Natural killer cell (primary cell): ENCODE measurements around the gene SASS6. TPM values are rescaled to one million over a fixed set of nuclear protein-coding genes. Genes with fewer than 3 reads are reported as not detected.

Experiments used
- ATAC-seq, 3 donors: fragments of 150-1000 bp in 2 of 3; fragments of 200-7000 bp in 1 of 3; cut with Tn5 transposase; 1 replicate in 1 of 3; 2 replicates in 2 of 3; pipeline ENCODE4 v1.10.0; 2021; ENCODE audit warnings: mild to moderate bottlenecking in 2 of 3, moderate library complexity in 2 of 3
- DNase-seq, 2 donors: peaks; one replicate each; pipeline versions ENCODE4 v3.0.0 to v3.0.0-alpha.2; 2013 to 2021; ENCODE audit warnings: mixed read lengths in 1 of 2
- H3K27ac ChIP-seq: one replicate; pipeline ENCODE4 v1.5.1; 2013; ENCODE audit warnings: mild to moderate bottlenecking, low read length
- H3K27me3 ChIP-seq: one replicate; pipeline ENCODE4 v1.6.1; 2013; ENCODE audit warnings: low read length; ENCODE audit not compliant: control insufficient read depth, insufficient read depth
- H3K36me3 ChIP-seq: one replicate; pipeline ENCODE4 v1.6.1; 2013; ENCODE audit warnings: low read length; ENCODE audit not compliant: control insufficient read depth, insufficient read depth
- H3K4me1 ChIP-seq: one replicate; pipeline ENCODE4 v1.6.1; 2013; ENCODE audit warnings: low read length; ENCODE audit not compliant: control insufficient read depth, insufficient read depth
- H3K4me3 ChIP-seq: one replicate; pipeline ENCODE4 v1.5.1; 2013; ENCODE audit warnings: low read length
- H3K9me3 ChIP-seq: one replicate; pipeline ENCODE4 v1.6.1; 2013; ENCODE audit warnings: low read length; ENCODE audit not compliant: control insufficient read depth, insufficient read depth
- H3K27ac Mint-ChIP-seq, 2 donors: one replicate each; pipeline ENCODE4 v1.8.0; 2022; ENCODE audit warnings: mild to moderate bottlenecking in 2 of 2, mixed read lengths in 2 of 2, moderate library complexity in 1 of 2
- H3K27me3 Mint-ChIP-seq, 2 donors: one replicate each; pipeline ENCODE4 v1.8.0; 2022; ENCODE audit warnings: low read depth in 2 of 2, mixed read lengths in 2 of 2
- H3K36me3 Mint-ChIP-seq: one replicate; pipeline ENCODE4 v1.8.0; 2022; ENCODE audit warnings: mixed read lengths
- H3K4me1 Mint-ChIP-seq, 2 donors: one replicate each; pipeline ENCODE4 v1.8.0; 2022; ENCODE audit warnings: mixed read lengths in 2 of 2
- H3K4me3 Mint-ChIP-seq: one replicate; pipeline ENCODE4 v1.8.0; 2022; ENCODE audit warnings: mild to moderate bottlenecking, moderate library complexity, mixed read lengths
- H3K9me3 Mint-ChIP-seq, 2 donors: one replicate each; pipeline ENCODE4 v1.8.0; 2022; ENCODE audit warnings: mixed read lengths in 2 of 2
- CTCF ChIP-seq: fragments of 200-600 bp; IDR thresholded peaks from one replicate; pipeline ENCODE4 v1.8.0; 2022; ENCODE audit warnings: antibody characterized with exemption
- WGBS: methylation state at CpG from one replicate; pipeline ENCODE4 v1.1.7; 2013; ENCODE audit warnings: missing lambda C conversion rate; ENCODE audit not compliant: insufficient coverage; 5-methylcytosine and 5-hydroxymethylcytosine counted together
- intact Hi-C: fragments of 100-400 bp; cut with micrococcal nuclease; formaldehyde crosslinking; loops from one replicate; pipeline ENCODE4 v1.14.2; 2022
- total RNA-seq, 4 donors: library from RNA; stranded (reverse); fragments of 120-200 nt in 1 of 4; gene quantifications; one replicate each; pipeline versions ENCODE4 v1.2.3 to v1.2.4, GENCODE V29; 2013 to 2022

The SASS6 gene
- total RNA-seq, 3 donors from 2014 or later (not counting 1 experiment from before 2014, with no cell fraction given) = 5.3 to 6.2 (median 5.6) TPM

- H3K4me3 Mint-ChIP-seq = no peak overlapping the region
- no peak for TF ChIP-seq CTCF
- H3K27me3 Mint-ChIP-seq = no peaks in the 10 kb centered on the region
- no peaks in the 10 kb centered on the region for H3K9me3 Mint-ChIP-seq
- Histone ChIP-seq H3K4me3 (no peak overlapping the region), H3K4me1 (peaks cover 5% of the 10 kb centered on the region), H3K9me3 (no peaks in the 10 kb centered on the region), H3K36me3 (no peaks in the 10 kb centered on the region), H3K27me3 (no peaks in the 10 kb centered on the region), H3K27ac (no peak overlapping the region)
- H3K36me3 Mint-ChIP-seq = no peaks in the 10 kb centered on the region
- peaks cover 28 to 35% of the 10 kb centered on the region in 2 donors for H3K4me1 Mint-ChIP-seq
- WGBS = 88% methylated on average over 1 of the region's 1 CpG
- no peak for ATAC-seq
- DNase-seq = no peak
- intact Hi-C loops = loop anchor here (2.0 to 10.0 kb wide), 4 partner anchors 66 to 860 kb away; partner anchors contain the start of genes DBT, EXTL2, RTCA and SLC30A7
- H3K27ac Mint-ChIP-seq = peak overlapping the region; percentile 10 to 68
Observed at GRCh38 chr1:100035214-100035613, 97.5 kb downstream of the SASS6 start.

- DNase-seq (peak in 1 of 2 donors; percentile 60), ATAC-seq (peak in 1 of 3 donors; percentile 22)
- peaks cover 23 to 29% of the 10 kb centered on the region in 2 donors for H3K4me1 Mint-ChIP-seq
- H3K36me3 ChIP-seq = no peaks in the 10 kb centered on the region
- H3K27me3 ChIP-seq = no peaks in the 10 kb centered on the region
- H3K4me3 ChIP-seq = no peak overlapping the region
- TF ChIP-seq CTCF = peak; percentile 64
- no peaks in the 10 kb centered on the region for H3K9me3 Mint-ChIP-seq
- H3K27ac ChIP-seq = no peak overlapping the region
- intact Hi-C loops = loop anchor here (1.0 to 10.0 kb wide), 3 partner anchors 66 to 860 kb away; partner anchors contain the start of genes EXTL2, SLC30A7 and SLC35A3
- H3K4me1 ChIP-seq = peaks cover 5% of the 10 kb centered on the region
- no peak overlapping the region for H3K4me3 Mint-ChIP-seq
- peak overlapping the region; percentile 10 to 27 for H3K27ac Mint-ChIP-seq
- H3K9me3 ChIP-seq = no peaks in the 10 kb centered on the region
- H3K36me3 Mint-ChIP-seq = no peaks in the 10 kb centered on the region
- no peaks in the 10 kb centered on the region for H3K27me3 Mint-ChIP-seq
Observed at GRCh38 chr1:100034470-100034869, 98.3 kb downstream of the SASS6 start.

Other genes with a start within 250 kb of the SASS6 start
- gene SLC35A3, start 162.9 kb downstream of the SASS6 start, total RNA-seq = 10 to 100 TPM; 40.2 to 49.8 (median 43.1) TPM
- 10 to 100 TPM; 12.7 to 22.3 (median 13.4) TPM for gene TRMT13, start 233 bp upstream of the SASS6 start, total RNA-seq
- 1 to 10 TPM; 1.7 to 3.2 (median 3.1) TPM for gene LRRC39, start 45.3 kb upstream of the SASS6 start, total RNA-seq
- 10 to 100 TPM in 2 of 3 donors, 1 to 10 TPM in 1; 9.9 to 11.5 (median 10.2) TPM for gene DBT, start 116.9 kb upstream of the SASS6 start, total RNA-seq
- 10 to 100 TPM; 49.3 to 60.8 (median 52.3) TPM for gene RTCA, start 133.3 kb upstream of the SASS6 start, total RNA-seq
- gene CDC14A, start 219.6 kb upstream of the SASS6 start, total RNA-seq = 10 to 100 TPM; 59.6 to 63.8 (median 60.1) TPM